ENCODE results near the gene MYO1H.
"Not testable (repeated sequence)": the region's sequence is repeated elsewhere in the genome, so short reads cannot be mapped to it uniquely, and the experiment has no call there.

The MYO1H gene

DNA sequence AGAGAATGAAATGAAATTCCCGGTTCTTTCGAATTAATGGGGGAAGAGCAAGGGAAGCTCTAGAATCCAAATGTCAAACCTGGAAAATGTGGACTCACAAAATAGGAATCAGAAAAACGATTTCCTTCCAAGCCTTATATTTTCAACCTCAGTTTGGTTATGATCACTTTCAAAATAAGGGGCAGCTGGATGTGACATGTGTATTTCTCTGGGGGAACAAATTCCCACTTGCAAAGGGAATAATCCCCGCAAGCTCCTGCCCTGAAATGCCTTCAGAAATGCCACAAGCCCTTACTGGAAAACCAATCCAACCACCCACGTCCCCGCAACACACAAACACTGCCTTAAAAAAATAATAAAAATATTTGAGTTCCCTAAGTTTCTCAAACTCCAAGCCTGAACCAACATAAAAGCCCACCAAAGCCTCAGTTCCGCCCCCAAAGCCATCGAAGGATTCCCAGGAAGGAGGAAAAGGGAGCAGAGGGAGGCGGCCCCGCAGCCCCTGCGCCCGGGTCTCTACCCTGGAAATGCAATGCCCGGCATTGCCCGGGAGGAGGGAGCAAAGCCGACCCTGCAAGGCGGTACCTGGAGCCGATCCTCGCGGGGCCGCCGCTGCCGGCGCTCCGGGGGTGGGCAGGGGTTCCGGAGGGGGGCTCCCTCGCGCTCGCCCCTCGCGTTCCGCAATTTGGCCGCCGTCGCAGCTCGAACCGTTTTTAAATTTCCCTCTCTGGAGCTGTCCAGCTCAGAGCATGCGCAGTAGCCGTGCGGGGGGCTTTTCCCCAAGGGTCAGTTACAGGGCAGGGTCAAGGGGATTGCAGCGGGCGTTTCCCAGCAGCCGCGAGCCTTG lies 38.9 kb upstream of the MYO1H start, which contains the start of gene FOXN4:
FOXN4 (minus strand) TSS at position 751 of the 847 bp plus-strand sequence. CDS start 963 bp downstream, outside the sequence.
- H3K14ac ChIP-seq (ENCODE audit: low read length): no peak within 1 kb of the TSS
- H3K4me3 ChIP-seq (ENCODE audit: low read depth, low read length): no peak within 1 kb of the TSS
- no peak within 1 kb of the TSS for H3K18ac ChIP-seq (ENCODE audit: low read length)
- H3K4ac ChIP-seq (ENCODE audit: low read depth, low read length): no peak within 1 kb of the TSS
- no peak within 1 kb of the TSS for H3K9ac ChIP-seq (ENCODE audit: low read length)
- no peak within 1 kb of the TSS for H4K91ac ChIP-seq (ENCODE audit: low read depth, low read length)
- H3K23ac ChIP-seq (ENCODE audit: low read length): no peak within 1 kb of the TSS
- H2BK12ac ChIP-seq (ENCODE audit: low read length): no peak within 1 kb of the TSS
- H3K79me2 ChIP-seq (ENCODE audit: control insufficient read depth, insufficient read depth, low read length, poor library complexity): no peaks in the 10 kb centered on the region
- H3K27me3 ChIP-seq (ENCODE audit: insufficient read depth, low read length): peaks cover 35% of the 10 kb centered on the region
- no peak within 1 kb of the TSS for H3K27ac ChIP-seq (ENCODE audit: low read depth, low read length)
- H3K9me3 ChIP-seq (ENCODE audit: insufficient read depth, low read depth, low read length): no peaks in the 10 kb centered on the region
- H3K4me1 ChIP-seq (ENCODE audit: control insufficient read depth in 1 of 2, insufficient read depth in 2 of 2, low read length in 2 of 2): peaks cover 3 to 10% of the 10 kb centered on the region in 2 experiments
- H2BK5ac ChIP-seq (ENCODE audit: low read depth, low read length, poor library complexity): no peak within 1 kb of the TSS
- H3K4me2 ChIP-seq (ENCODE audit: low read length): peak within 1 kb of the TSS; percentile 93
- no peaks in the 10 kb centered on the region for H3K36me3 ChIP-seq (ENCODE audit: control insufficient read depth in 1 of 2, insufficient read depth in 2 of 2, low read length in 2 of 2)
- no peak for DNase-seq
- H3K79me1 ChIP-seq (ENCODE audit: low read length): no peaks in the 10 kb centered on the region
- no peak within 1 kb of the TSS for H2BK120ac ChIP-seq (ENCODE audit: insufficient read depth, low read length, poor library complexity)
- no CpG with 5 or more reads among the region's 43 CpGs for WGBS (ENCODE audit: extremely low coverage, insufficient coverage, insufficient read length)
- H2AK5ac ChIP-seq (ENCODE audit: low read length): no peak within 1 kb of the TSS
- no peak within 1 kb of the TSS for H4K12ac ChIP-seq (ENCODE audit: low read depth, low read length)
- no peak within 1 kb of the TSS for H4K8ac ChIP-seq (ENCODE audit: low read depth, low read length)
- no peak within 1 kb of the TSS for H2AFZ ChIP-seq (ENCODE audit: insufficient read depth, low read length, poor library complexity)

DNA sequence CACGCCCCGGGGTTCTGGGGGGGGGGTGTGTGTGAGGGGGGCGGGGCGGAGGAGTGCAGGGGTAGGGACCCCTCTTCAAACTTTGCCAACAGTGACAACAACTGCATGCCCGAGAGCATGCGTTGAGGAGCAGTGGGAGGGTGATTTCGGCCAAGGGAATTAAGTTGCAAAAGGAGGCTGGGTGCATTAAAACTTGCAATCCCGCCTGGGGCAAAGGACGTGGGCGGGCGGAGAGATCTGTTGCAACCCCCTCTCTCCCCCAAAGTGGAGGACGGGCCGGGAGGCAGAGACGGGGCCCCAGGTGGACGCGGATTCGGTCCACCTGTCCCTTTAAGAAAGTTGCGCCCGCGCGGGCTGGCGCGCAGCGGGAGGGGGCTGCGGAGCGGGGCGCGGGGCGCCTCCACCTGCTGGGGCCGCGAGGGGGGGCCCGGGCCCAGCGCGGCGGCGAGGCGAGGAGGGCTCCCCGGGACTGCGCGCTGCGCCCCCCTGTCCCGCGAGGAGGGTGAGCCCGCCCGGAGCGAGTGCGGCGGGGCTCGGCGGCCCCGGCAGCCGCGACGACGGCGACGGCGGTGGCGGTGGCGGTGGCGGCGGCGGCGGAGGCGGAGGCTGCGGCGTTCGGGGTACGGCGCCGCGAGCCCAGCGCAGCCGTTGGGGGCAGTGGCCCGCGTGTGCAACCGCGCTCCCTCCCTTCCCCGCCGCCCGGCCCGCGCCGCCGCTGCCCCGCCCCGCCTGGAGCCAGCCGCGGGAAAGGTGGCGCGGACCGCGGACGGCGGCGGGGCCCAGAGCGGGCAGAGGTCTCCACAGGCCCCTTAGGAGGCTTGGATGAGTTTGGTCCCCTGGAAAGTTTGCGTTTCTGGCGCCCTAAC lies 38.1 kb upstream of the MYO1H start:
- no peak overlapping the region for H3K4ac ChIP-seq (ENCODE audit: low read depth, low read length)
- no peak overlapping the region for H2BK120ac ChIP-seq (ENCODE audit: insufficient read depth, low read length, poor library complexity)
- H3K9ac ChIP-seq (ENCODE audit: low read length): no peak overlapping the region
- no peaks in the 10 kb centered on the region for H3K36me3 ChIP-seq (ENCODE audit: control insufficient read depth in 1 of 2, insufficient read depth in 2 of 2, low read length in 2 of 2)
- H2AK5ac ChIP-seq (ENCODE audit: low read length): no peak overlapping the region
- no peaks in the 10 kb centered on the region for H3K79me2 ChIP-seq (ENCODE audit: control insufficient read depth, insufficient read depth, low read length, poor library complexity)
- H3K4me1 ChIP-seq (ENCODE audit: control insufficient read depth in 1 of 2, insufficient read depth in 2 of 2, low read length in 2 of 2): peaks cover 3 to 10% of the 10 kb centered on the region in 2 experiments
- no peak overlapping the region for H4K91ac ChIP-seq (ENCODE audit: low read depth, low read length)
- no peak overlapping the region for H4K12ac ChIP-seq (ENCODE audit: low read depth, low read length)
- no peak overlapping the region for H2BK5ac ChIP-seq (ENCODE audit: low read depth, low read length, poor library complexity)
- H4K8ac ChIP-seq (ENCODE audit: low read depth, low read length): no peak overlapping the region
- no peaks in the 10 kb centered on the region for H3K9me3 ChIP-seq (ENCODE audit: insufficient read depth, low read depth, low read length)
- no CpG with 5 or more reads among the region's 99 CpGs for WGBS (ENCODE audit: extremely low coverage, insufficient coverage, insufficient read length)
- no peak overlapping the region for H3K27ac ChIP-seq (ENCODE audit: low read depth, low read length)
- H3K14ac ChIP-seq (ENCODE audit: low read length): no peak overlapping the region
- peak overlapping the region; percentile 93 for H3K4me2 ChIP-seq (ENCODE audit: low read length)
- H3K18ac ChIP-seq (ENCODE audit: low read length): no peak overlapping the region
- no peak overlapping the region for H3K23ac ChIP-seq (ENCODE audit: low read length)
- no peak overlapping the region for H3K4me3 ChIP-seq (ENCODE audit: low read depth, low read length)
- DNase-seq: no peak
- H3K27me3 ChIP-seq (ENCODE audit: insufficient read depth, low read length): peaks cover 35% of the 10 kb centered on the region
- no peak overlapping the region for H2BK12ac ChIP-seq (ENCODE audit: low read length)
- no peak overlapping the region for H2AFZ ChIP-seq (ENCODE audit: insufficient read depth, low read length, poor library complexity)
- no peaks in the 10 kb centered on the region for H3K79me1 ChIP-seq (ENCODE audit: low read length)

DNA sequence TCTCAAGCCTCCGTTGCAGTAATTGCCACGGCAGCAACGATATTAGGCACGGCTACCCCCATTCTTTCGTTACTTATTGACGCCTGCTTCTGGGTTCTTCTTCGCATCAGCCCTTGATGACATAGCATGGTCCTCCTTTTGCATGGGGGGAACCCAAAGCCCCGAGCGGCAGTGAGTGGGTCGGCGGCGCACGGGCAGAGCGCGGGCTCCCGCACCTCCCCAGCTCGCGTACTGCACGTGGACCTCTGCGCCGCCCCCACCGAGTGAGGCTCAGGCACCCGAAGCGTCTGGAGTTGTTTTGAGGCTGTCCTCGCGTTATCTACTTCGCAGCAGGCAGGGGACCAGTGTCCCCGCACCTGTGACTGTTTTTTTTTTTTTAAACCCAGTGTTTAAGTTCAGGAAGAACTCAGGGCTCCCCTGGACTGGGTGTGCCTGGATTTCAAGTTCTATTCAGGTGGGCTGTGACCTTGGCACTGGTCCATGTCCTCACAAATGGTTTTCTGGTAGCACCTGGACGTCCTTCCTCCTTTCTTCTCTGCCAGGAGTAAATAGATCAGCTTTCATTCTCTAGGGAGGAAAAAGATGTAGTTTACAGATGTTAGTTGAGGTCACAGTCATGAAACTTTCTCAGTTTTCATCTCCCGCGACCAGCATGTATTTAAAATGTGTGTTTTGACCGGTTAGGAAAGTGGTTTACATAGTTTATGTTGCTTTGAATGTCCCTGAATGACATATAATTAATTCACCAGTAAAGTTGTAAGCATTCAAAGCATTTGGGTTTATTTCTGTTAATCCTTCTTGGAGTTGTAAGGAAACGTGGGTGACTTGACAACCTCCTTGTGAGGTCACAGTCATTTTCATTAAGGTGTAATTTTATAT lies 37.2 kb upstream of the MYO1H start:
- no peak overlapping the region for H2AK5ac ChIP-seq (ENCODE audit: low read length)
- H3K4ac ChIP-seq (ENCODE audit: low read depth, low read length): no peak overlapping the region
- peak overlapping the region; percentile 93 for H3K4me2 ChIP-seq (ENCODE audit: low read length)
- peaks cover 3 to 10% of the 10 kb centered on the region in 2 experiments for H3K4me1 ChIP-seq (ENCODE audit: control insufficient read depth in 1 of 2, insufficient read depth in 2 of 2, low read length in 2 of 2)
- H2BK5ac ChIP-seq (ENCODE audit: low read depth, low read length, poor library complexity): no peak overlapping the region
- H3K14ac ChIP-seq (ENCODE audit: low read length): no peak overlapping the region
- no CpG with 5 or more reads among the region's 33 CpGs for WGBS (ENCODE audit: extremely low coverage, insufficient coverage, insufficient read length)
- no peak overlapping the region for H4K8ac ChIP-seq (ENCODE audit: low read depth, low read length)
- H2BK120ac ChIP-seq (ENCODE audit: insufficient read depth, low read length, poor library complexity): no peak overlapping the region
- H3K27me3 ChIP-seq (ENCODE audit: insufficient read depth, low read length): peaks cover 35% of the 10 kb centered on the region
- no peak overlapping the region for H2BK12ac ChIP-seq (ENCODE audit: low read length)
- H3K18ac ChIP-seq (ENCODE audit: low read length): no peak overlapping the region
- H3K27ac ChIP-seq (ENCODE audit: low read depth, low read length): no peak overlapping the region
- no peak overlapping the region for H3K23ac ChIP-seq (ENCODE audit: low read length)
- no peaks in the 10 kb centered on the region for H3K79me2 ChIP-seq (ENCODE audit: control insufficient read depth, insufficient read depth, low read length, poor library complexity)
- DNase-seq: no peak
- no peak overlapping the region for H2AFZ ChIP-seq (ENCODE audit: insufficient read depth, low read length, poor library complexity)
- no peaks in the 10 kb centered on the region for H3K36me3 ChIP-seq (ENCODE audit: control insufficient read depth in 1 of 2, insufficient read depth in 2 of 2, low read length in 2 of 2)
- H4K12ac ChIP-seq (ENCODE audit: low read depth, low read length): no peak overlapping the region
- no peaks in the 10 kb centered on the region for H3K79me1 ChIP-seq (ENCODE audit: low read length)
- no peak overlapping the region for H4K91ac ChIP-seq (ENCODE audit: low read depth, low read length)
- no peak overlapping the region for H3K9ac ChIP-seq (ENCODE audit: low read length)
- H3K4me3 ChIP-seq (ENCODE audit: low read depth, low read length): no peak overlapping the region
- no peaks in the 10 kb centered on the region for H3K9me3 ChIP-seq (ENCODE audit: insufficient read depth, low read depth, low read length)

DNA sequence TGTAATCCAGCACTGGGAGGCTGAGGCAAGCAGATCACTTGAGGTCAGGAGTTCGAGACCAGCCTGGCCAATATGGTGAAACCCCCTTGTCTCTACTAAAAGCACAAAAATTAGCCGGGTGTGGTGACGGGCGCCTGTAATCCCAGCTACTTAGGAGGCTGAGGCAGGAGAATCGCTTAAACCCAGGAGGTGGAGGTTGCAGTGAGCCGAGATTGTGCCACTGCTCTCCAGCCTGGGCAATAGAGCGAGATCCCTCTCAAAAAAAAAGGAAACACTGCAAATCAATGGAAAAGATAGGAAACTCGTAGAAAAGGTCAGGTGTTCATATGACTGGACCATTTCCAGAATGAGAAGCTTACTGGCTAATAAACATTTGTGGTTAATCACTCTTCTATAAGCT lies 26.4 kb upstream of the MYO1H start:
- not testable (repeated sequence) for H4K91ac ChIP-seq (ENCODE audit: low read depth, low read length); H3K4me1 ChIP-seq (ENCODE audit: control insufficient read depth in 1 of 2, insufficient read depth in 2 of 2, low read length in 2 of 2); H3K23ac ChIP-seq (ENCODE audit: low read length); H3K9ac ChIP-seq (ENCODE audit: low read length); H2BK120ac ChIP-seq (ENCODE audit: insufficient read depth, low read length, poor library complexity); H3K4ac ChIP-seq (ENCODE audit: low read depth, low read length); H3K4me3 ChIP-seq (ENCODE audit: low read depth, low read length); H2BK12ac ChIP-seq (ENCODE audit: low read length); H2BK5ac ChIP-seq (ENCODE audit: low read depth, low read length, poor library complexity); H3K36me3 ChIP-seq (ENCODE audit: control insufficient read depth in 1 of 2, insufficient read depth in 2 of 2, low read length in 2 of 2); H3K79me2 ChIP-seq (ENCODE audit: control insufficient read depth, insufficient read depth, low read length, poor library complexity); H3K79me1 ChIP-seq (ENCODE audit: low read length); H3K27ac ChIP-seq (ENCODE audit: low read depth, low read length); H2AFZ ChIP-seq (ENCODE audit: insufficient read depth, low read length, poor library complexity); H4K12ac ChIP-seq (ENCODE audit: low read depth, low read length); H4K8ac ChIP-seq (ENCODE audit: low read depth, low read length); H3K9me3 ChIP-seq (ENCODE audit: insufficient read depth, low read depth, low read length); H3K4me2 ChIP-seq (ENCODE audit: low read length); DNase-seq; H3K18ac ChIP-seq (ENCODE audit: low read length); H2AK5ac ChIP-seq (ENCODE audit: low read length); H3K27me3 ChIP-seq (ENCODE audit: insufficient read depth, low read length); H3K14ac ChIP-seq (ENCODE audit: low read length)
- no CpG with 5 or more reads among the region's 8 CpGs for WGBS (ENCODE audit: extremely low coverage, insufficient coverage, insufficient read length)

All from trophoblast cell (in vitro differentiated cells and primary cell).